Measurements from ENCODE around the gene GTF2H2. TPM values are rescaled to one million over a fixed set of nuclear protein-coding genes. Genes with fewer than 3 reads are reported as not detected.
"Not testable (repeated sequence)": the region's sequence is repeated elsewhere in the genome, so short reads cannot be mapped to it uniquely, and the experiment has no call there.

GTF2H2 gene
- total RNA-seq, 1 experiment from 2014 or later, result 39.7 TPM

GRCh38 chr5:71044128-71044527 is 23.3 kb downstream of the GTF2H2 start:
- CTCF ChIA-PET; in situ Hi-C loops (cut with HindIII; ENCODE audit: low pct_unique_long_range_greater_than_20kb, low sequenced_read_pairs): not testable (repeated sequence)

GRCh38 chr5:71031046-71031776 is 36.3 kb downstream of the GTF2H2 start:
- BruUV-seq (replicated peaks); DNase-seq (ENCODE audit: low read depth, low spot score); H3K27me3 ChIP-seq (ENCODE audit: control insufficient read depth, insufficient read depth, low read length); ATAC-seq; H3K4me1 ChIP-seq (ENCODE audit: control insufficient read depth, insufficient read depth, low read length); POLR2A ChIA-PET; intact Hi-C loops (cut with micrococcal nuclease; ENCODE audit: unreplicated experiment); H3K27ac ChIP-seq (ENCODE audit: low read length); CTCF ChIA-PET; H3K4me3 ChIP-seq (ENCODE audit: low read depth in 2 of 2, low read length in 2 of 2); H3K9me3 ChIP-seq (ENCODE audit: control insufficient read depth, insufficient read depth, low read depth, low read length); in situ Hi-C loops (cut with HindIII; ENCODE audit: low pct_unique_long_range_greater_than_20kb, low sequenced_read_pairs); H3K36me3 ChIP-seq (ENCODE audit: control insufficient read depth, insufficient read depth, low read length): not testable (repeated sequence)

More at GRCh38 chr5:71044128-71044527, 23.3 kb downstream of the GTF2H2 start:
- H3K4me3 ChIP-seq (ENCODE audit: low read depth in 2 of 2, low read length in 2 of 2); H3K9me3 ChIP-seq (ENCODE audit: control insufficient read depth, insufficient read depth, low read depth, low read length); BruUV-seq (replicated peaks); POLR2A ChIA-PET; DNase-seq (ENCODE audit: low read depth, low spot score); H3K27ac ChIP-seq (ENCODE audit: low read length); ATAC-seq; intact Hi-C loops (cut with micrococcal nuclease; ENCODE audit: unreplicated experiment); H3K36me3 ChIP-seq (ENCODE audit: control insufficient read depth, insufficient read depth, low read length); H3K4me1 ChIP-seq (ENCODE audit: control insufficient read depth, insufficient read depth, low read length); H3K27me3 ChIP-seq (ENCODE audit: control insufficient read depth, insufficient read depth, low read length): not testable (repeated sequence)

GRCh38 chr5:71025289-71025953 is 42.1 kb downstream of the GTF2H2 start, which contains the start of gene NAIP:
Gene NAIP (minus strand): TSS chr5:71025339. CDS start chr5:71012915, 12,424 bp downstream.
- intact Hi-C loops (cut with micrococcal nuclease; ENCODE audit: unreplicated experiment); CTCF ChIA-PET; H3K4me3 ChIP-seq (ENCODE audit: low read depth in 2 of 2, low read length in 2 of 2); BruUV-seq (replicated peaks); H3K27ac ChIP-seq (ENCODE audit: low read length); H3K4me1 ChIP-seq (ENCODE audit: control insufficient read depth, insufficient read depth, low read length); H3K36me3 ChIP-seq (ENCODE audit: control insufficient read depth, insufficient read depth, low read length); DNase-seq (ENCODE audit: low read depth, low spot score); POLR2A ChIA-PET; H3K27me3 ChIP-seq (ENCODE audit: control insufficient read depth, insufficient read depth, low read length); ATAC-seq; in situ Hi-C loops (cut with HindIII; ENCODE audit: low pct_unique_long_range_greater_than_20kb, low sequenced_read_pairs); H3K9me3 ChIP-seq (ENCODE audit: control insufficient read depth, insufficient read depth, low read depth, low read length): not testable (repeated sequence)

DNA sequence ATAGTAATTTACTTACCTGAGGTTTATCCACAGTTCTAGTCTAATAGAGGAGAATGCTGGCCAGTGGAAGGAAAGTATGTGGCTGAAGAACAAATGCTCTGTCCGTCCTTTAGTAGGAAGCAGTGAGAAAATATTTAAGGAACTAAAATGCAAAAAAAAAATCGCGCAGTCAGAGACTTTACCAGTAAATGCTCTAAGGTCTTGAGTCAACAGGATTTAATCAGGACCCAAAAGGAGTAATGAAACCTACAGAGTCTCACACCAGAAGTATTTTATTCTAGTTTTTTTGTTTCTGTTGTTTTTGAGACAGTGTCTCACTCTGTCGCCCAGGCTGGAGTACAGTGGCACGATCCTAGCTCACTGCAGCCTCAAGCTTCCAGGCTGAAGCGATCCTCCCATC is 46.8 kb downstream of the GTF2H2 start:
- H3K27me3 ChIP-seq (ENCODE audit: control insufficient read depth, insufficient read depth, low read length); ATAC-seq; H3K9me3 ChIP-seq (ENCODE audit: control insufficient read depth, insufficient read depth, low read depth, low read length); DNase-seq (ENCODE audit: low read depth, low spot score); in situ Hi-C loops (cut with HindIII; ENCODE audit: low pct_unique_long_range_greater_than_20kb, low sequenced_read_pairs); intact Hi-C loops (cut with micrococcal nuclease; ENCODE audit: unreplicated experiment); H3K4me3 ChIP-seq (ENCODE audit: low read depth in 2 of 2, low read length in 2 of 2); CTCF ChIA-PET; H3K4me1 ChIP-seq (ENCODE audit: control insufficient read depth, insufficient read depth, low read length); BruUV-seq (replicated peaks); POLR2A ChIA-PET; H3K36me3 ChIP-seq (ENCODE audit: control insufficient read depth, insufficient read depth, low read length); H3K27ac ChIP-seq (ENCODE audit: low read length): not testable (repeated sequence)

DNA sequence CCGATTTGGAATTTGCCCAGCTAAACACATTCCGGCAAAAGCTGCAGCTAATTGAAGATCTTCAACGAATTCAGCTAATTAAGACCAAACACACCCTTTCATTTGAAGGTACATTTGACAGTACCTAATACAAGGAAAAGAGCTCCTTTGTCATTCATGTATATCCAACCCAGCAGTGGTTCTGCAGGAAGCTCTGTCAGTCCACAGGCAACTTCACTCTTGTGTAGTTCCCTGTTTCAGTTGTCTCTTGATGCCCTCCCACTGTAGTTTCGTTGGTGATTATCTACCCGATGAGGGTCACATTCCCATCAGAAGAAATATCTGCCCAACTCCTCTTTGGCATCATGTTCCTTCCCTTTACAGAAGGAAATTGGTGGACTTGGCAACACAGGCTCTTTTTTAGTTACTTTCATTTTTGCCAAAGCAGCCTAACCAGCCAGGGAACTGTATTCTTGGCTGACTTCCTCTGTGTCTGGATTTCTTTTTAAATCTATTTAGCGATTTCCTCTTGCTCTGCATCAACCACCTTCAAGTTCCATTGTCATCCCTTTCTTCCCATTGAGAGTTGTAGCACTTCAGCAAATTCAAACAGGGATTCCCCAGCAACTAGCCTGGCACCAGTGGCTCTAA is 49.0 kb downstream of the GTF2H2 start:
- CTCF ChIA-PET; BruUV-seq (replicated peaks); H3K4me1 ChIP-seq (ENCODE audit: control insufficient read depth, insufficient read depth, low read length); intact Hi-C loops (cut with micrococcal nuclease; ENCODE audit: unreplicated experiment); ATAC-seq; H3K9me3 ChIP-seq (ENCODE audit: control insufficient read depth, insufficient read depth, low read depth, low read length); H3K4me3 ChIP-seq (ENCODE audit: low read depth in 2 of 2, low read length in 2 of 2); H3K36me3 ChIP-seq (ENCODE audit: control insufficient read depth, insufficient read depth, low read length); POLR2A ChIA-PET; in situ Hi-C loops (cut with HindIII; ENCODE audit: low pct_unique_long_range_greater_than_20kb, low sequenced_read_pairs); DNase-seq (ENCODE audit: low read depth, low spot score); H3K27me3 ChIP-seq (ENCODE audit: control insufficient read depth, insufficient read depth, low read length); H3K27ac ChIP-seq (ENCODE audit: low read length): not testable (repeated sequence)
